ENCODE measurements around the gene ZNF763. TPM values are rescaled to one million over a fixed set of nuclear protein-coding genes. Genes with fewer than 3 reads are reported as not detected.

The ZNF763 gene
- total RNA-seq, 1 experiment from 2014 or later = 0.40 TPM

DNA sequence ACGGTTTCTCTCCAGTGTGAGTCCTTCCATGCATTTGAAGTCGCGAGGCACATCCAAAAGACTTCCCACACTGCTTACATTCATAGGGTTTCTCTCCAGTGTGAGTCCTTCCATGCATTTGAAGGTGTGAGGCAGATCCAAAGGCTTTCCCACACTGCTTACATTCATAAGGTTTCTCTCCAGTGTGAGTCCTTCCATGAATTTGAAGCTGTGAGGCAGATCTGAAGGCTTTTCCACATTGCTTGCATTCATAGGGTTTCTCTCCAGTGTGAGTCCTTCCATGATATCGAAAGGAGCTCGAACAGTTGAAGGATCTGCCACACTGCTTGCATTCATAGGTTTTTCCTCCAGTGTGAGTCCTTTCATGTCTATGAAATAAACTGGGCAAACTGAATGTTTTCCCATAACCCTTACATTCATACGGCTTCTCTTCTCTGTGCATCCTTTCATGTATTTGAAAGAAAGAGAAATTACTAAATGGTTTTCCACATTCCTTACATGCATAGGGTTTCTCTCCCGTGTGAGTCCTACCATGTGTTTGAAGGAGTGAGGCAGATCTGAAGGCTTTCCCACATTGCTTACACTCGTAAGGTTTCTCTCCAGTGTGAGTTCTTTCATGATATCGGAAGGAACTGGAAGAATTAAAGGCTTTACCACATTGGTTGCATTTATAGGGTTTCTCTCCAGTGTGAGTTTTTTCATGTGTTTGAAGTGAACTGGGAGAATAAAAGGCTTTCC is 50.3 kb downstream of the ZNF763 start:
- DNase-seq = no peak
- Histone ChIP-seq H3K36me3 (peaks cover 78% of the 10 kb centered on the region), H3K9me3 (peaks cover 84% of the 10 kb centered on the region), H3K4me3 (no peak overlapping the region), H3K27me3 (no peaks in the 10 kb centered on the region)

GRCh38 chr19:12015753-12016116 is 50.9 kb downstream of the ZNF763 start:
- H3K4me3 ChIP-seq = no peak overlapping the region
- no peaks in the 10 kb centered on the region for H3K27me3 ChIP-seq
- DNase-seq = no peak
- H3K36me3 ChIP-seq = peaks cover 77% of the 10 kb centered on the region
- peaks cover 86% of the 10 kb centered on the region for H3K9me3 ChIP-seq

Other genes starting within 250 kb of the ZNF763 start
- gene ZNF823, start 226.1 kb upstream of the ZNF763 start, total RNA-seq (2014; rRNA removed; shearing (Covaris generic); ENCODE audit: low replicate concordance) = 10.1 and 14.8 TPM in 2 replicates
- 5.7 and 21.8 TPM in 2 replicates for gene ZNF441, start 198.0 kb upstream of the ZNF763 start, total RNA-seq (2014; rRNA removed; shearing (Covaris generic); ENCODE audit: low replicate concordance)
- not detected in 2 replicates for gene ZNF491, start 166.5 kb upstream of the ZNF763 start, total RNA-seq (2014; rRNA removed; shearing (Covaris generic); ENCODE audit: low replicate concordance)
- gene ZNF440, start 150.8 kb upstream of the ZNF763 start, total RNA-seq (2014; rRNA removed; shearing (Covaris generic); ENCODE audit: low replicate concordance) = 13.6 and 20.9 TPM in 2 replicates
- gene ZNF439, start 116.3 kb upstream of the ZNF763 start, total RNA-seq (2014; rRNA removed; shearing (Covaris generic); ENCODE audit: low replicate concordance) = 0.40 and 0.64 TPM in 2 replicates
- not detected in 2 replicates for gene ZNF69, start 77.3 kb upstream of the ZNF763 start, total RNA-seq (2014; rRNA removed; shearing (Covaris generic); ENCODE audit: low replicate concordance)
- gene ZNF700, start 39.9 kb upstream of the ZNF763 start, total RNA-seq (2014; rRNA removed; shearing (Covaris generic); ENCODE audit: low replicate concordance) = 19.3 and 24.5 TPM in 2 replicates
- gene ZNF433, start 70.6 kb downstream of the ZNF763 start, total RNA-seq (2014; rRNA removed; shearing (Covaris generic); ENCODE audit: low replicate concordance) = 15.7 and 16.1 TPM in 2 replicates
- gene ZNF878, start 87.9 kb downstream of the ZNF763 start, total RNA-seq (2014; rRNA removed; shearing (Covaris generic); ENCODE audit: low replicate concordance) = 0.13 and 1.1 TPM in 2 replicates
- 1.7 and 8.0 TPM in 2 replicates for gene ZNF844, start 99.7 kb downstream of the ZNF763 start, total RNA-seq (2014; rRNA removed; shearing (Covaris generic); ENCODE audit: low replicate concordance)
- gene ZNF20, start 175.3 kb downstream of the ZNF763 start, total RNA-seq (2014; rRNA removed; shearing (Covaris generic); ENCODE audit: low replicate concordance) = 7.5 and 36.6 TPM in 2 replicates
- gene ZNF625, start 191.7 kb downstream of the ZNF763 start, total RNA-seq (2014; rRNA removed; shearing (Covaris generic); ENCODE audit: low replicate concordance) = 5.3 and 12.4 TPM in 2 replicates
- gene ZNF136, start 198.1 kb downstream of the ZNF763 start, total RNA-seq (2014; rRNA removed; shearing (Covaris generic); ENCODE audit: low replicate concordance) = 5.1 and 15.1 TPM in 2 replicates